Hypothalamus (tissue), 51 donors: Measurements from ENCODE around the gene HECTD4.

Experiments
- DNase-seq, 51 donors: peaks; one replicate each; lab custom pipeline; 2025; lab: John Stamatoyannopoulos, UW

The HECTD4 gene

DNA sequence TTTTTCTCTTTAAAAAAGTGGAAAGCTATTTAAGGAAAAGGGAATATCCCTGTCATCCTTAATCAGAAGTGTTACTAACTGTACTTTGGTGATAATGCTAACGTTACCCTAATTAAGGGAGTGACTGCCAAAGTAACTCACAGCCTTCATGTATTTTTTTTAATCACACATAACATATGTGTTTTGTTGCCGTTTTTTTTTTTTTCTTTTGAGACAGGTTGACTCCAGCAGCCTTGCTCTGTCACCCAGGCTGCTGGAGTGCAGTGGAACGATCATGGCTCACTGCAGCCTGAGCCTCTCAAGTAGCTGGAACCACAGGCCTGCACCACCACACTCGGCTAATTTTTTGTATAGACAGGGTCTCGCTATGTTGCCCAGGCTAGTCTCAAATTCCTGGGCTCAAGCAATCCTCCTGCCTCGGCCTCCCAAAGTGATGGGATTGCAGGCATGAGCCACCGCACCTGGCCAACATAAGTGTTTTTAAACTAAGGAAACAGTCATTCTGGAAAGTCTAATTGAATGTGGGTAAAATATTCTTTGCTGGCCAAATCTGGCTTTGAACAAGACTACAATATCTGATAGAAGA is 56.5 kb downstream of the HECTD4 start:
- no peak for DNase-seq

DNA sequence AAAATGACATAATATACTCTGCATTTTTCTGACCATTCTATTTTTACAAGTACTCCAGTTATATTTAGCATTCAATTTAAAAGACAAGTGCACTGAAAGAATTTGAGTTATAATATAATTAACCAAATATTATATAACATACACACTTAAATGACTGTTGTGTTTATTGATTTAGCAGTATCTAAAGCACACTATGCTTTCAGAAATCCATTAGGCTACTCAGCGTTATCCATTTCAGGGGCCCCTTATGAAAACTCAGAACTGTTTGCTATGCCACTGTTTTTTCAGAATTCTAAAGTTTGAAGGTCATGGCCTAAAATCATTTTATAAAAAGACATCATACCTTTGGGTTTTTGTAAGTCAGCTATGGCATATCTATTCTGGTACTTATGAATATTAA is 57.1 kb downstream of the HECTD4 start:
- DNase-seq = no peak

DNA sequence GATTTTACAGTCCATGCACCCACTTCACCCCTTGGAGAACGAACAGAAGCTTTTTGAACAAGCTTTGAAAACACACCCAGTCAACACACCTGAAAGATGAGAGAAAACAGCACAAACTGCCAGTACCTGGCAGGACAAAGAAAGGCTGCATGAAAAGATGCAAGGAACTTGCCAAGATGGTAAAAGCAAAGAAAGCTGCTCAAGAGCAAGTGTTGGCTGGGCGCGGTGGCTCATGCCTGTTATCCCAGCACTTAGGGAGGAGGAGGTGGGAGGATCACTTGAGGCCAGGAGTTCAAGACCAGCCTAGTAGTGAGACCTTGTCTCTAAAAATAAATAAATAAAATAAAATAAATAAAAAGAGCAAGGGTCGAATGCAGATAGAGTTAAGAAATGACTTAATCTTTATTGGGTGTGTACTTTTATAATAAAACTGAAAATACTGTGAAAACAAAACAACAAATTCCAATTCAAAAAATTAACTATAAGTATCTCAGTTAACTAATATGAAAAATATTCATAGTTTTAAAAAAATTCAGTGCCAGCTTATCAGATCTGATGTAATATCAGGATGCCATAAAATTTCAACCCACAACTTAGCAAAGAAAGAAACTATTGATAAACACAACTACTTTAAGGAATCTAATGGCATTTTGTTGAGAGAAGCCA is 59.2 kb downstream of the HECTD4 start:
- no peak for DNase-seq

DNA sequence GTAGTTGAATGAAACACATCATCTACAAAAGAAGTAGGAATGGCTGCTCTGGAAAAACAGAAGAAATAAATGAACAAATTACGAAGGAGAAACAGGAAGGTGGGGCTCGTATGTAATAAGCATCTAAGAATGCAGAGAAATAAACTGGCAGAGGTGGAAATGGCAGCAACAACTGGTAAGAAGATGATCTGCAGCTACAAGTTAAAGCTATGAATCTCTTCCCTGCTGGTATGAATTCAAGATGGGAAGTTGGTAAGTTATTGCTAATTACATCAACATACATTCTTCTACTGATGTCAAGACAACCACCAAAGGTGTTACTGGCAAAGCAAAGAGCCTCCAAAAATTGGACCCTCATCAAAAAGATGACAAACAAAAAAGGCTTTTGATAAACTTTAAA is 59.8 kb downstream of the HECTD4 start:
- no peak for DNase-seq

DNA sequence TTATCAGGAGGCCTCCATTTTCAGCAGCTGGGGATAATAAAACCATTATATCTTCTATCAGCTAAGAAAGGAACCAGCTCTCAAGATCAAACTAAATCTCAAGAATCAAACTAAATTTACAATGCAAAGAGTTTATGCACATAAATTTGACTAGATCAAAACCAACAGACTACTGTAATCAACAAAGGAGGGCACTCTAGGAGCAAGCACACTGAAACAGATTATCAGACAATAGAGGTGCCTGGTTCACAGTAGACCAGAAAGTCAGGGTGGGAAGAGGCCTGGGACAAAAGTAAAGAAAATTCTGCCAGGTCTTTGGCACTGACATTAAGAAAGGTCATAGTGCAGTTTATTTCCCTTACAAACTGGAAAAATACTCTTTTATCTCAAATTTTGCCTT is 61.0 kb downstream of the HECTD4 start:
- DNase-seq = no peak

DNA sequence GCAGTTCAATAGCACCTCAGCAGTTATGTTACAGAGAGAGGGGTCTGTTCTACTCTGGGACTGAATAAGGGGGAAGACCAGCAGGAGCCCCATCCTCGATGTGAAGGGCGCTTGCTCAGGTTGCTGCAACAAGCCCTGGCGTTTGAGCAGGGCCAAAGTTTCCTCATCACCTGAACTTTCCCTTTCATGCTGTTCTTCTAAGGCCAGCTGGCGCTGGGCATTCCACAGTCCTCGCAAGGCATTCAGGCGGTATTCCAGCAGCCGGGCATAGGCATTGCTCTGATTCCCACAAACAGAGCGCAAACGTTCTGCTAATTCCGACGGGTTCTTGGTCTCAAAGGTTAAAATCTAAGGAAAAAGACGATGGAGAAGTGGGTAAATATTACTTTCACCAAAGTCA is 62.8 kb downstream of the HECTD4 start:
- no peak for DNase-seq

DNA sequence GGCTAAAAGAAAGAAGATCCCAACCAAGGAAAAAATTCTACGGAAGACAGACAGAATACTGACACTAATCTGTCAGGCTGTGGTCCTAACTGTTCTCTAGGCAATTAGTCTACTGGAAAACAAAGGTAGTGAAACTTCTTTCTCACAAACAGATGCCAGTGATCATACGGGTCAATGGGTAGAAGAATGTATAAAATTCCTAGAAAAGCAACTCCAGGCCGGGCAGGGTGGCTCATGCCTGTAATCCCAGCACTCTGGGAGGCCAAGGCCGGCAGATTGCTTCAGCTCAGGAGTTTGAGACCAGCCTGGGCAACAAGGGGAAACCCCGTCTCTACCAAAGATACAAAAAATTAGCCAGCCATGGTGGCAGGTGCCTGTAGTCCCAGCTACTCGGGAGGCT is 64.8 kb downstream of the HECTD4 start:
- no peak for DNase-seq

DNA sequence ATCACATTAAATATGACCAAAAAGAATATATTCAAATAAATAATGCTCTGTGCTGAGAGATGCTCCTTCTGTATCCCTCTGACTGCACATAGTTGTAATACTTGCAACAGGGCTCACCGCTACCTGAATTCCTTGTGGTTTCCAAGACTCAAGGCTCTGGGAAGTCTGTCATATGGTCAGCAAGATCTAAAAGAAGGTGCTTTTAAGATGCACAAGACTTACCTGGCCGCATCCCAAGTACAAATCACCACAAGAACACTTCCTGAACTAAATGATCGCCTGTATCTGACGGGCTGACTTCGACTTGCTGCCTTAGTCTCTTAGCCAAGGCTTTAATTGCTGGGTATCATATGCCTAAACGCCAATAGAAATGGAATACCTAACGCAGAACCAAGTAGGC is 67.2 kb downstream of the HECTD4 start:
- DNase-seq = no peak

DNA sequence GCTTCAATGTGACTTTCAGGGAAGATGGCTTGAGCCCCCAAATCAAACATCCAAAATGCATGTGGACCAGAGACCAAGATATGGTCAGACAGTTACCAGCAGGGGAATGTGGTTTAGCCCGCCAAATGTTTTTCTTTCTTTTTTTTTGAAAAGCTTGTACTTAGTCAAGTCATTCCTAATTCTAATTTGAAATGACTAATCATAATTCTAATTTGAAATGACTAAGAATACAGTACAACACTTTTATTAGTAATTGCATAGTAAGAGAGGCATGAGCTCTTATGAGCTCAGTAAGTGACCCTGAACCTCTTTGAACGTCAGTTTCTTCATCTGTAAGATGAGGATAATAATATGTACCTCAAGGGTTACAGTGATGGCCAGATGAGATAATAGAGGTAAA is 72.4 kb downstream of the HECTD4 start:
- DNase-seq = no peak

DNA sequence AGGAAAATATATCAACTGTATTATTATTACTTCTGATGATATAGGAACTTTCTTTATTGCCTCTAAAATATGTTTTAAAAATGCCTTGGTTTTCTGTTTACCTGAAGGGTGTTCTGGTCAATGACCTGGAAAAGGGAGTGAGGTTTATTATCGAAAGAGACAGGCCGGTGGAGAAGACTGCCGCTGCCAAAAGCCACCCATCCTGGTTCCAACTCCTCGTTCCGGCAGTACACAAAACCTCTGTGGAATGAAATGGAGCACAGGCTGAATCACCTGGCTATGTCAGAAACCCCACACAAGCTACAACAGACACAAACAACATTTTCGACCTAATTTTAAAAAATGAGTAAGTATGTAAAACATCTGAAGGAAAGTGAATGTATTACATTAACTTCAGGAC is 73.6 kb downstream of the HECTD4 start:
- no peak for DNase-seq

DNA sequence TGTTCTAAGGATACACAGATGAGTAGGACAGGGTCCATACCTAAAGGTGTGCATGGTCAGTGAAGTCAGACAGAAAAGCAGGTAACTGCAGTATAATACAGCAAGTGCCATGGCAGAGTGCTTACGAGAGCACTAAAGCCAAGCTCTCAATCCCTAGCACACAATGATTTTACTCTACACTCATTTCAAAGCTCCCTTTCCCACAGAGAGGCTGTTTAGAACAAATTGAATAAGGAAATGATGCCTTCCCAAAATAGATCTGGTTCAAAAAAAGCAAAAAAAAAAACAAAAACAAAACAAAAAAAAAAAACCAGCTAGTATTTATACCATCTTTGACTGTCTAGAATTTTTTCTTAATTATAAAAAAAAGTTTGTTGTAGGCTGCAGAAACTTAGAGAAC is 74.1 kb downstream of the HECTD4 start:
- DNase-seq = no peak

DNA sequence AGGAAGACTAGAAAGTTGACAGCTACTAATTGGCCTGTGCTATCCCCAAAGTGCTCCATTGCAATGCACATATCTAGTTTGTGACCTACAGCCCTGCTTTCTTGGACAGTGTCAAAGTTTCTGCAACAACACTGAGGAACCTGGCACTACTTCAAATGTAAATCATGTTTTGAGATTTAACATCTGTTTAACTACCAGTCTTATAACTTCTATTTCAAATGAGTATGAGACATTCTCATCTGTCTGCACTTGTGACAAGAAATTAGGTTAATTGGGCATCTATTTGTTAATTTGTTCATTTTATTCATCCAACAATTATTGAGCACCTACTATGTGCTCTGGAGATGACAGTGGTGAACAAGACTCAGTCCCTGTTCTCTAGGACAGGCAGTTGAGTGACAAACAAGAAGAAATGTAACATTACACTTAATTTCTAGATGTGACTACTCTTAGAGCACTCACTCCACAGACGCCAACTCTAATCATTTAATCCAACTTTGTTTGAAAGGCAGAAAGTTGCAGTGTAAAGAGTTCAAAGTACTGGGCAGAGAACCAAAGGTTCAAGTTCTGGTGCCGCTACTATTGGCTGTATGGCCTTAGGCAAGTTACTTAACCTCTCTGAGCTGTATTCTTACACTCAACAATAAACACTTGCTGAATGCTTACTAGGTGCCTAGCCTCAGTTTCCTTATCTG is 74.8 kb downstream of the HECTD4 start:
- no peak for DNase-seq

DNA sequence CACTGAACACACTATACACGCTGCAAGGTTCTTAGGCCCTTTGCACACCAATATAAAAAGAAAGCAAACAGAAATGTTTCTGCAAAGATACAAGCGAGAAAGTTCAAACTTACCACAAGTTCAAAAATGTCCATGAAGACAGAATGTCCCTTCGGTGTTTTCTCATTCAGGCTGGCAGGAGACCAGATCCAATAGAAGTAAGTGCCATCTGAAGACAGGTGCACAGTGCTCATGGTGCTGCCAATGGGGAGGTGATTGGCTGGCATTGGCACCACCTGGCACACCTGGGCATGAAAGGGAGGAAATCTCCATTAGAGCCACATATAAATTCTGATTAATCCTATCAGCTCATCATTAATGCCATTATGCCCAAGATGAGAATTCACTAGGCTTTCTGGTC is 76.3 kb downstream of the HECTD4 start:
- DNase-seq = no peak

DNA sequence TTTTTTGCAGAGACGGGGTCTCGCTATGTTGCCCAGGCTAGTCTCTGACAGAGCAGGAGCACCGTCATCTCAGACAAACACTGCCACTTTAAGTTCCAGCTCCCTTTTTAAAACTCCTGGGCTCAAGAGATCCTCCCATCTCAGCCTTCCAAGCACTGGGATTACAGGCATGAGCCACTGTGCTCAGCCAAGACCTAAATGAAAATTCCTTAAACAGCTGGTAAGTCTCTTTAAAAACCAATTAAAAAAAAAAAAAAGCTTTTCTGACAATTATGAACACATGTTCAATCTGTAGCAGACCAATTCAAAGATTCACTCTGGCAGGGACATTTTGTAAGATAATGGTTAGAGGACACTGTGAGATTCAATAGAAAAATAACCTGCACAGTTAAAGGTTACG is 77.8 kb downstream of the HECTD4 start:
- DNase-seq = no peak

DNA sequence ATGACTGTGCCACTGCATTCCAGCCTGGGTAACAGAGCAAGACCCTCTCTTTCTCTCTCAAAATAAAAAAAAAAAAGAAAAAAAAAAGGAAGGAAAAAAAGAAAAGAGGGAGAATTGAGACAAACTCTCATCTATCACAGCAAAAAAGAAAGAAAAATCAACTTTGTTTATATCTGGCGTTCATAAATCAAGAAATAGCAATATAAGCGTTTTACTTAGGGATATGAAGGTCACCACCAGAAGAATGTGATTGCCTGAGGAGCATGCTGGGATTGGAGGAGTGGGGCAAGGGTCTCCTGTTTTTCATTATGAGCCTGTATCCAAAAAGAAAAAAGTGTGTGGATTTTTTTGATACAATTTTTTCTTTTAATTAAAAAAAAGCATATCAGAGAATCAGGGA is 78.4 kb downstream of the HECTD4 start:
- no peak for DNase-seq

DNA sequence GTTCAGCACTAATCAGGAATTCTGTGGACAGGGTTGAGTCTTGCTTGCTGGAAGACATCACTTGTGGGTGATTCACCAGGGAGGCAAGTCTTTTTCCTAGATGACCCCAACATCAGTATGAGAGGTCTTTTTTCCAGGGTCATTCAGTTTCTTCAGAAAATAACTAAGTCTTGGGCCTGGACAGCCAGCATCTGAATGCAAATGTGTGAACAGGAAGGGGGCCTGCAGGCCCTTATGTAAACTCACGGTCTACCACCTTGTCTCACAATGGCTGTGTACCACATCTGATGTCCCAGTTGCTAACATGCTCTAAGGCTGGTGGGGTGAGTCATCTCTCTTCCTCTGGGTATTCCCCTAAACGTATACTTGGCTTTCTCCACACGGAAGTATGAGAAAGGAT is 79.2 kb downstream of the HECTD4 start:
- DNase-seq = no peak

DNA sequence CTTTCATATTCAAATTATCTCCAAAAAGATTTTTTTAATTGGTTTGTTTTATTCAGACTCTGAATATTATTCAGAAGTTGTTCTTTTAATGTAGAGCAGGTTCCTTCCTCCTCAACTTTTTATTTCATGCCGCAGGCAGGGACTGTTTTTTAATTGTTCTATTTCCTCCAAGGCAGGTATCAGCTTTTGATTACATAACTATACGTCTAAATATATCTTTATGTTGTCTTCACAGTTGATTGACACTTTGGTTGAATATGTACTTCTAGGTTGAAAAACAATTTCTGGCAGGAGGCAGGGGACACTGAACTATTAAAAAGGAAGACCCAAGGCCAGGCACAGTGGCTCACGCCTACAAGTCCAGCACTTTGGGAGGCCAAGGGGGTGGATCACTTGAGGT is 82.5 kb downstream of the HECTD4 start:
- DNase-seq = no peak

DNA sequence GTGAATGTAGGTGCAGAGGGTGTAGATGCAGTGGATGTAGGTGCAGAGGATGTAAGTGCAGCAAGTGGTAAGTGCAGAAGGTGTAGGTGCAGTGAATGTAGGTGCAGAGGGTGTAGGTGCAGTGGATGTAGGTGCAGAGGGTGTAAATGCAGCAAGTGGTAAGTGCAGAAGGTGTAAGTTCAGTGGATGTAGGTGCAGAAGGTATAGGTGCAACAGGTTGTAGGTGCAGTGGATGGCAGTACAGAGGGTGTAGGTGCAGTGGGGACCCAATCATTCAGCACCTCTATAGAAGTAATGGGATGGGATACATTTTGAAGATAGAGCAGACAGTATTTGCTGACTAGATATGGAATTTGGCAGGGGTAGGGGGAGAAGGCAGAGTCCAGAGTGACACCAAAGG is 85.0 kb downstream of the HECTD4 start:
- DNase-seq = no peak

DNA sequence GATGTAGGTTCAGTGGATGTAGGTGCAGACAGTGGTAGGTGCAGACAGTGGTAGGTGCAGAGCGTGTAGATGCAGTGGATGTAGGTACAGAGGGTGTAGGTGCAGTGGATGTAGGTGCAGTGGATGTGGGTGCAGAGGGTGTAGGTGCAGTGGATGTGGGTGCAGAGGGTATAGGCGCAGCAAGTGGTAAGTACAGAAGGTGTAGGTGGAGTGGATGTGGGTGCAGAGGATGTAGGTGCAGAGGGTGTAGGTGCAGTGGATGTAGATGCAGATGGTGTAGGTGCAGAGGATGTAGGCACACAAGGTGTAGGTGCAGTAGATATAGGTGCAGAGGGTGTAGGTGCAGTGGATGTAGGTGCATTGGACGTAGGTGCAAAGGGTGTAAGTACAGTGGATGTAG is 86.0 kb downstream of the HECTD4 start:
- no peak for DNase-seq

DNA sequence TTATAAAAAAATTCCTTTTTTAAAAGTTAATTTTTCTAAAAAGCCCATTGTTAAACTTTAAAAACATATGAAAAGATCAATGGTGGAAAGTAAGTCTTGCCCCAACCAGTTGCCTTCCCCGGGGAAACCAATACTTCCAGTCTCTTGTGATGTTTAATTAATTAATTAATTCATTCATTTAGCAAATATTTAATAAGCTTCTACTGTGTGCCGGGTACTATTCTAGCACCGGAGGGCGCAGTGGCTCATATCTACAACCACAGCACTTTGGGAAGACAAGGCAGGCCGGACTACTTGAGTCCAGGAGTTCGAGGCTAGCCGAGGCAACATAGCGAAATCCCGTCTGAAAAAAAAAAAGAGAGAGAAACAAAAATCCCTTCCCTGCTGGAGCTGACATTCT is 87.4 kb downstream of the HECTD4 start:
- no peak for DNase-seq

DNA sequence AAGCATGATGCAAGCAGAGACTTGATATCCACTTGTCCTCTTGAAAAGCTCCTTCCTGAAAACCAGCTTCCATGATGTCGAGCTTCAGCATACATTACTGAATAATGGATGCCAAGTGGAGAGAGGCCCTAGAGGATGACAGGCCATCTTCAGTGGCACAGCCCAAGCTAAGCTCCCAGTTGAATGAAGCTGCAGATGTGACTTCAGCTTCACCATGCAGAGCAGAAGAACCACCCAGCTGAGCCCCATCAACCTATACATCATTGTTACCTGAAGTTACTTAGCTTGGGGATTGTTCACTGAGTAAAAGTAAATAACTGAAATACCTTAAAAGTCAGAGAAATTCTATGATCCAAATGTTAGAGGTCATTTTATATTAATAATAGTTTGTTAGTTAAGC is 93.6 kb downstream of the HECTD4 start:
- DNase-seq = no peak

DNA sequence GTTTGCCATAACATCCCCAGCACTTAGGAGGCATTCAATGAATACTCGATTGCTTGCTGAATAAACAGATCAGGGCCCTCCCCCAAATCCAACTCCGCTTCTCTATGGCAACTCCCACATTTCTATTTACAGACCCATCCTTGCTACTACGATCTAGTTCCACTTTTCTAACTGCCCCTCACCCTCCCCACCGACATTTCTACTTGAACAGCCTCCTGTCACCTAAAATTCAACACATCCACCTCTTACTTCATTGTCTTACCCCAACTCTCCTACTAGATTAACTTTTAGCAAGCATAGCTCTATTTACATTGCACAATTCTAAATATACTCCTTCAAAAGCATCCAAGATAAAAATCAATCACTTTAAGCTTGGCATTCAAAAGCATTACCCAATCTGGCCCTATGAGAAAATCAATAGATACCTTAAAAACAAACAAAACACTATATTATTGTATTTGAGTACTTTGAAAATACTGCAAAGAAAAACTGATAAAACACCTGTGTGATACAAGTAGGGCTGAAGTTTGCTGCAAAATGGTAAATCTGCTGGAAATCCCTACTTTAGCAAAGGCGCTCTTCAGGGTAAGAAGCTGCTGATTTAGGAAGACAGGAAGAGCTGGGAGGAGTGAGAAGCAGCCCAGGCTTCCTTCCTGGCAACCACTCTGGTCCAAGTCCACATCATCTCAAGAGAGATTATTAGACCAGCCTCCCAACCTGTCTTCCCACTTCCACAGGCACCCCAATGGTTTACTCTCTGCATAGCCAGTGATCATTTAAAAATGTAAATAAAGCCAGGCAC is 96.4 kb downstream of the HECTD4 start:
- DNase-seq = no peak
